NCI-H1105 treated with DMSO at 0.1 percent for 48 hours (cell line): Measurements from ENCODE around the gene MAGI2.
"Not testable (repeated sequence)": the region's sequence is repeated elsewhere in the genome, so short reads cannot be mapped to it uniquely, and the experiment has no call there.

Experiments used
- DNase-seq: peaks from one replicate; lab custom pipeline; 2025; lab: John Stamatoyannopoulos, UW

MAGI2 gene

GRCh38 chr7:78026492-78026891 is 1427.0 kb downstream of the MAGI2 start:
- no peak for DNase-seq

GRCh38 chr7:78024591-78024990 is 1428.9 kb downstream of the MAGI2 start:
- DNase-seq, result no peak

- DNase-seq, result no peak
Measured at GRCh38 chr7:78023191-78023590, 1430.3 kb downstream of the MAGI2 start.

- DNase-seq, result no peak
Measured at GRCh38 chr7:78022165-78022564, 1431.3 kb downstream of the MAGI2 start.

GRCh38 chr7:78020874-78021249 is 1432.6 kb downstream of the MAGI2 start:
- DNase-seq, result no peak

- DNase-seq, result peak; percentile 79
Measured at GRCh38 chr7:78020136-78020873, 1433.2 kb downstream of the MAGI2 start.

GRCh38 chr7:78019447-78020135 is 1433.9 kb downstream of the MAGI2 start:
- peak; percentile 80 for DNase-seq

GRCh38 chr7:78018641-78019446 is 1434.6 kb downstream of the MAGI2 start:
- DNase-seq, result peak; percentile 48

GRCh38 chr7:78017591-78018100 is 1435.8 kb downstream of the MAGI2 start:
- no peak for DNase-seq

- no peak for DNase-seq
Measured at GRCh38 chr7:78015574-78016260, 1437.8 kb downstream of the MAGI2 start.

GRCh38 chr7:78014401-78014800 is 1439.1 kb downstream of the MAGI2 start:
- no peak for DNase-seq

- DNase-seq, result no peak
Measured at GRCh38 chr7:78013386-78013785, 1440.1 kb downstream of the MAGI2 start.

GRCh38 chr7:78011642-78012041 is 1441.8 kb downstream of the MAGI2 start:
- no peak for DNase-seq

- DNase-seq, result no peak
Measured at GRCh38 chr7:78007231-78007630, 1446.2 kb downstream of the MAGI2 start.

GRCh38 chr7:78006063-78006755 is 1447.3 kb downstream of the MAGI2 start:
- DNase-seq, result no peak

GRCh38 chr7:78002715-78003114 is 1450.8 kb downstream of the MAGI2 start:
- no peak for DNase-seq

GRCh38 chr7:78002021-78002420 is 1451.4 kb downstream of the MAGI2 start:
- no peak for DNase-seq

- not testable (repeated sequence) for DNase-seq
Measured at GRCh38 chr7:77999168-77999567, 1454.3 kb downstream of the MAGI2 start.

- no peak for DNase-seq
Measured at GRCh38 chr7:77995717-77996116, 1457.8 kb downstream of the MAGI2 start.

- no peak for DNase-seq
Measured at GRCh38 chr7:77993838-77994237, 1459.6 kb downstream of the MAGI2 start.

GRCh38 chr7:77991656-77992055 is 1461.8 kb downstream of the MAGI2 start:
- no peak for DNase-seq
